Endothelial cell (in vitro differentiated cells): ENCODE data around the gene TEAD1. TPM values are rescaled to one million over a fixed set of nuclear protein-coding genes. Genes with fewer than 3 reads are reported as not detected.

Experiments used
- DNase-seq: peaks from one replicate; pipeline ENCODE4 v3.0.0; 2021; ENCODE audit warnings: low spot score
- H3K27ac Mint-ChIP-seq: one replicate; pipeline ENCODE4 v1.8.0; 2021; ENCODE audit warnings: mixed read lengths, inconsistent platforms; ENCODE audit not compliant: unreplicated experiment
- H3K27me3 Mint-ChIP-seq: one replicate; pipeline ENCODE4 v1.8.0; 2021; ENCODE audit warnings: mild to moderate bottlenecking, moderate library complexity, mixed read lengths, inconsistent platforms; ENCODE audit not compliant: unreplicated experiment
- H3K36me3 Mint-ChIP-seq: one replicate; pipeline ENCODE4 v1.8.0; 2021; ENCODE audit warnings: mild to moderate bottlenecking, low read depth, mixed read lengths, inconsistent platforms; ENCODE audit not compliant: unreplicated experiment
- H3K4me1 Mint-ChIP-seq: one replicate; pipeline ENCODE4 v1.8.0; 2021; ENCODE audit warnings: mild to moderate bottlenecking, mixed read lengths, inconsistent platforms; ENCODE audit not compliant: unreplicated experiment
- H3K4me3 Mint-ChIP-seq: one replicate; pipeline ENCODE4 v1.8.0; 2021; ENCODE audit warnings: mild to moderate bottlenecking, mixed read lengths, inconsistent platforms; ENCODE audit not compliant: unreplicated experiment
- H3K9me3 Mint-ChIP-seq: one replicate; pipeline ENCODE4 v1.8.0; 2021; ENCODE audit warnings: mixed read lengths, inconsistent platforms; ENCODE audit not compliant: unreplicated experiment
- total RNA-seq: library from RNA; stranded (reverse); fragmentation: NEBNext Ultra II Directional; extraction: Animal tissue kit (Norgen Biotek cat#: 25700); gene quantifications from one replicate; pipeline ENCODE4 v1.2.1, GENCODE V29; 2021; ENCODE audit not compliant: unreplicated experiment
- TF ChIP-seq, protein P1 (sequence below): fragments of 200-600 bp; sonication (generic); IDR thresholded peaks from one replicate; pipeline ENCODE4 v1.5.0; 2021; ENCODE audit warnings: antibody characterized with exemption; ENCODE audit not compliant: unreplicated experiment

TEAD1 gene
- total RNA-seq, 1 donor from 2014 or later: 54.4 TPM

DNA sequence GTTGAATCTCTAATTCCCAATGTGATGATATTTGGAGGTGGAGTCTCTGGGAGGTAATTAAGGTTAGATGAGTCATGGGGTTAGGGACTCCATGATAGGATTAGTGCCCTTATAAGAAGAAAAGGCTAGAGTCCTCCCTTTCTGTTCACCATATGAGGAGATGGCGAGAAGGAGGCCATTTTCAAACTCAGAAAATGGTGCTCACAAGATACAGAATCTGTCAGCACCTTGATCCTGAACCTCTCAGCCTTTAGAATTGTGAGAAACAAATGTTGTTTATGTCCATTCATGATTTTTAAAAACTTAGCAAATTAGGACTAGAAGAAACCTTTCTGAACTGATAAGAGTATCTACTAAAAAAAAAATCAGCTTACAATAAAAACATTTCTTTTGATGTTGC, 277.2 kb downstream of the TEAD1 start:
- TF ChIP-seq, protein P1, sequence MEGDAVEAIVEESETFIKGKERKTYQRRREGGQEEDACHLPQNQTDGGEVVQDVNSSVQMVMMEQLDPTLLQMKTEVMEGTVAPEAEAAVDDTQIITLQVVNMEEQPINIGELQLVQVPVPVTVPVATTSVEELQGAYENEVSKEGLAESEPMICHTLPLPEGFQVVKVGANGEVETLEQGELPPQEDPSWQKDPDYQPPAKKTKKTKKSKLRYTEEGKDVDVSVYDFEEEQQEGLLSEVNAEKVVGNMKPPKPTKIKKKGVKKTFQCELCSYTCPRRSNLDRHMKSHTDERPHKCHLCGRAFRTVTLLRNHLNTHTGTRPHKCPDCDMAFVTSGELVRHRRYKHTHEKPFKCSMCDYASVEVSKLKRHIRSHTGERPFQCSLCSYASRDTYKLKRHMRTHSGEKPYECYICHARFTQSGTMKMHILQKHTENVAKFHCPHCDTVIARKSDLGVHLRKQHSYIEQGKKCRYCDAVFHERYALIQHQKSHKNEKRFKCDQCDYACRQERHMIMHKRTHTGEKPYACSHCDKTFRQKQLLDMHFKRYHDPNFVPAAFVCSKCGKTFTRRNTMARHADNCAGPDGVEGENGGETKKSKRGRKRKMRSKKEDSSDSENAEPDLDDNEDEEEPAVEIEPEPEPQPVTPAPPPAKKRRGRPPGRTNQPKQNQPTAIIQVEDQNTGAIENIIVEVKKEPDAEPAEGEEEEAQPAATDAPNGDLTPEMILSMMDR: no peak
- no peak overlapping the region for H3K27ac Mint-ChIP-seq
- peaks cover 2% of the 10 kb centered on the region for H3K27me3 Mint-ChIP-seq
- no peak for DNase-seq
- no peaks in the 10 kb centered on the region for H3K4me1 Mint-ChIP-seq
- peaks cover 2% of the 10 kb centered on the region for H3K36me3 Mint-ChIP-seq
- no peak overlapping the region for H3K4me3 Mint-ChIP-seq
- H3K9me3 Mint-ChIP-seq: no peaks in the 10 kb centered on the region

DNA sequence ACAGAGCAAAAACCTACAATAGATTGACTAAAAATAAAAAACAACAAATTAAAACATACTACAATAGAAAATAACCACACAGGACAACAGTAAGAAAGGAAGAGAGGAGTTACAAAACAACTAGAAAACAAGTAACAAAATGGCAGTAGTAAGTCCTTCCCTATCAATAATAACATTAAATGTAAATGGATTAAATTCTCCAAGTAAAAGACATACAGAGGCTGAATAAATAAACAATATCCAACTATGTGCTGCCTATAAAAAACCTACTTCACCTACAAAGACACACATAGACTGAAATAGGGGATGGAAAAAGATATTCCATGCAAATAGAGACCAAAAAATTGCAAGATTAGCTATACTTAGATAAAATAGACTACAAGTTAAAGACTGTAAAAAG, 277.9 kb downstream of the TEAD1 start:
- no peak for DNase-seq
- TF ChIP-seq, protein P1: no peak
- H3K9me3 Mint-ChIP-seq: no peaks in the 10 kb centered on the region
- H3K36me3 Mint-ChIP-seq: no peaks in the 10 kb centered on the region
- H3K27ac Mint-ChIP-seq: no peak overlapping the region
- H3K27me3 Mint-ChIP-seq: peaks cover 2% of the 10 kb centered on the region
- no peak overlapping the region for H3K4me3 Mint-ChIP-seq
- no peaks in the 10 kb centered on the region for H3K4me1 Mint-ChIP-seq

DNA sequence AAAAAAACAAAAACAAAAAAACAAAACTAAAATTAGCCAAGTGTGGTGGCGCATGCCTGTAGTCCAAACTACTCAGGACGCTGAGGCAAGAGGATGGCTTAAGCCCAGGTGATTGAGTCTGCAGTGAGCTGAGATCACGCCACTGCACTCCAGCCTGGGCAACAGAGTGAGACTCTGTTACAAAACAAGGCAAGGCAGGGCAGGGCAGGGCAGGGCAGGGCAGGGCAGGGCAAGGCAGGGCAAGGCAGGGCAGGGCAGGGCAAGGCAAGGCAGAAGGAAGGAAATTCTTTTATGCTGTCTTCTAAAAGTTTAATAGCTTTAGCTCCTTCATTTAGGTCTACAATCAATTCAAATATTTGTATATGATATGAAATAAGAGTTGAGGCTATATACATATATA, 284.8 kb downstream of the TEAD1 start:
- H3K4me1 Mint-ChIP-seq: no peaks in the 10 kb centered on the region
- H3K9me3 Mint-ChIP-seq: no peaks in the 10 kb centered on the region
- TF ChIP-seq, protein P1: no peak
- H3K36me3 Mint-ChIP-seq: no peaks in the 10 kb centered on the region
- H3K27ac Mint-ChIP-seq: no peak overlapping the region
- DNase-seq: no peak
- no peak overlapping the region for H3K4me3 Mint-ChIP-seq
- H3K27me3 Mint-ChIP-seq: no peaks in the 10 kb centered on the region

DNA sequence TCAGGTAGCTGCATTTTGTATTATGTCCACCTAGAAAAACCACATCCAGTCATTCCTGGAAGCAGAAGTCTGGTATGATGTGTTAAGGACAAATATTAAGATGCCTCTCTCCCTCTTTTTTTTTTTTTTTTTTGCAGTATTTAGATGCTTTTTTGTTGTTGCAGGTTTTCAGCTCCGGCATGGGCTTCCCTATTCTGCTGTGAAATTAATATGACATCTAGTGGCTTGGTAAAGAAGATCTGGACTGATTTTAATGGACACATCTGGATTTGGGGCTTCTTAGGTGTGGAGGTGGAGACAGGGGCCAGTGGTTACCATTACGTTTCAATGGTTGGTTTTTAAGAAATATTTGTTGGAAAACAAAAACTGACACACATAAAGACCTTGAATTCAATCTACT, 287.4 kb downstream of the TEAD1 start:
- H3K27me3 Mint-ChIP-seq: no peaks in the 10 kb centered on the region
- no peaks in the 10 kb centered on the region for H3K36me3 Mint-ChIP-seq
- no peak for DNase-seq
- TF ChIP-seq, protein P1: no peak
- no peak overlapping the region for H3K4me3 Mint-ChIP-seq
- no peak overlapping the region for H3K27ac Mint-ChIP-seq
- H3K4me1 Mint-ChIP-seq: no peaks in the 10 kb centered on the region
- H3K9me3 Mint-ChIP-seq: no peaks in the 10 kb centered on the region

DNA sequence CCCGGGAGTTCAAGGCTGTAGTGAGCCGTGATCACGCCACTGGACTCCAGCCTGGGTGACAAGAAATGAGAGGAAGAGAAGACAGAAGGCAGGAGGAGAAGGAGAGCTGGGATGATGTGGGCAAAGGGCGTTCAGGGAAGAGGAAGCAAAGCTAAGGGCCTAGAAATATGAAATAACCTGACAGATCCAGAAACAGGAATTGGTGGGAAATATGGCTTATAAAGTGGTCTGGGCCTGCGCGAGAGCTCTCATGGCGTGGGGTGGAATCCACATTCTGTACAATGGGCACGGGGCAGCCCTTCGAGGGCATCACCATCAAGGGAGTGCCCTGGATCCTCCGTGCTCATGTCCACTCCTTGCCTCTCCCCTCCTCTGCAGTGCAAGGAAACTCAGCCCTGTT, 288.1 kb downstream of the TEAD1 start:
- no peaks in the 10 kb centered on the region for H3K36me3 Mint-ChIP-seq
- no peaks in the 10 kb centered on the region for H3K27me3 Mint-ChIP-seq
- TF ChIP-seq, protein P1: no peak
- no peaks in the 10 kb centered on the region for H3K4me1 Mint-ChIP-seq
- no peak overlapping the region for H3K4me3 Mint-ChIP-seq
- no peaks in the 10 kb centered on the region for H3K9me3 Mint-ChIP-seq
- no peak overlapping the region for H3K27ac Mint-ChIP-seq
- DNase-seq: no peak
